OCI-LY3 (cell line): ENCODE results near the gene PELI2.

Experiments used
- CTCF ChIP-seq: fragments of 200-600, 300-600 bp; sonication (generic); IDR thresholded peaks from 2 replicates; pipeline ENCODE4 v1.5.1; 2014; ENCODE audit warnings: antibody characterized with exemption, low read length, low read depth
- EZH2phosphoT487 ChIP-seq: fragments of 200-600 bp; shearing (Covaris generic); IDR thresholded peaks from 2 replicates; pipeline ENCODE4 v1.6.1; 2018; ENCODE audit warnings: antibody characterized with exemption, mixed run types, low read depth

- no peak for TF ChIP-seq CTCF
- no peak for TF ChIP-seq EZH2phosphoT487
These were observed 19.6 kb downstream of the PELI2 start for GRCh38 chr14:56137849-56138248.
